LNCaP clone FGC (cell line): ENCODE results near the gene ZNF202.

ENCODE experiments used
- DNase-seq: peaks from one replicate; pipeline ENCODE4 v3.0.0-alpha.2; 2011; ENCODE audit warnings: low read depth
- H3K4me3 ChIP-seq: 2 replicates; pipeline ENCODE4 v1.5.1; 2011; ENCODE audit warnings: mild to moderate bottlenecking, low read depth, low read length, control low read depth
- TF ChIP-seq, protein P1 (sequence below): IDR thresholded peaks from 2 replicates; pipeline ENCODE4 v1.5.1; 2012; ENCODE audit warnings: mild to moderate bottlenecking; ENCODE audit not compliant: control insufficient read depth, insufficient read depth; ENCODE audit errors: extremely low read depth

ZNF202 gene

DNA sequence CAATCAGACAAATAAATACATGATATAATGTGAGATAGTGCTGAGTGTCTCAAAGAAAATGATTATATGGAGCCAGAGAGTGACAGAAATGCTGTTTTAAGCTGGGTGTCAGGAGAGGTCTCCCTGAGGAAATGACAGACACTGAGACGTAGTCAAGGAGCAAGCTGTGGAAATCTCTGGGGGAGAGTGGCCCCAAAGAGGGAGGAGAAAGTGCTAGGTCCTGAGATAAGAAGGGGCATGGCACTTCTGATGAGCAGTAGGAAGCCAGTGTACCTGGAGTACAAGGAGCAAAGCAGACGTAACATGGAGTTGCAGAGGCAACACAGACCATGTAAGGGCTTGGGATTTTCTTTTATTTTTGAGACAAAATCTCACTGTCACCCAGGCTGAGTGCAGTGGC is 38.8 kb downstream of the ZNF202 start:
- TF ChIP-seq, protein P1, sequence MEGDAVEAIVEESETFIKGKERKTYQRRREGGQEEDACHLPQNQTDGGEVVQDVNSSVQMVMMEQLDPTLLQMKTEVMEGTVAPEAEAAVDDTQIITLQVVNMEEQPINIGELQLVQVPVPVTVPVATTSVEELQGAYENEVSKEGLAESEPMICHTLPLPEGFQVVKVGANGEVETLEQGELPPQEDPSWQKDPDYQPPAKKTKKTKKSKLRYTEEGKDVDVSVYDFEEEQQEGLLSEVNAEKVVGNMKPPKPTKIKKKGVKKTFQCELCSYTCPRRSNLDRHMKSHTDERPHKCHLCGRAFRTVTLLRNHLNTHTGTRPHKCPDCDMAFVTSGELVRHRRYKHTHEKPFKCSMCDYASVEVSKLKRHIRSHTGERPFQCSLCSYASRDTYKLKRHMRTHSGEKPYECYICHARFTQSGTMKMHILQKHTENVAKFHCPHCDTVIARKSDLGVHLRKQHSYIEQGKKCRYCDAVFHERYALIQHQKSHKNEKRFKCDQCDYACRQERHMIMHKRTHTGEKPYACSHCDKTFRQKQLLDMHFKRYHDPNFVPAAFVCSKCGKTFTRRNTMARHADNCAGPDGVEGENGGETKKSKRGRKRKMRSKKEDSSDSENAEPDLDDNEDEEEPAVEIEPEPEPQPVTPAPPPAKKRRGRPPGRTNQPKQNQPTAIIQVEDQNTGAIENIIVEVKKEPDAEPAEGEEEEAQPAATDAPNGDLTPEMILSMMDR: no peak
- no peak for DNase-seq
- no peak overlapping the region for H3K4me3 ChIP-seq

DNA sequence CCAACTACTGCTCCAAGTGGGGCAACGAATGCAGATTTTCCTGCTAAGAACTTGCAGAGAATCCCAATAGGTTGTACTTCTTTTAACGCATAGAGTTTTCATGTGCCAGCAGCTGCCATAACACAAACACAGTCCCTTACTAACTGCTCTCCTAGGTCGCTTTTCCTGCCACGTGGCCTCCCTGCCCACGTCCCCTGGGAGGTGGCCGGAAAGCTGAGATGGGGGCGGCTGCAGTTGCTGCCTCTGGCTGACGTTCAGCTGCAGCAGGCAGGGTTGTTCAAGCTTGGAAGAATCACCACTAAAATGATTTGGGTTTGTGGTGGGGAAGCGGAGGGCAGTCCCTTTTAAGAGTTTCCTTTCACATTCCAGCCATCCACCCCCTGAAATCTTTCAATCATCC is 39.3 kb downstream of the ZNF202 start:
- no peak overlapping the region for H3K4me3 ChIP-seq
- DNase-seq: no peak
- TF ChIP-seq, protein P1: no peak

DNA sequence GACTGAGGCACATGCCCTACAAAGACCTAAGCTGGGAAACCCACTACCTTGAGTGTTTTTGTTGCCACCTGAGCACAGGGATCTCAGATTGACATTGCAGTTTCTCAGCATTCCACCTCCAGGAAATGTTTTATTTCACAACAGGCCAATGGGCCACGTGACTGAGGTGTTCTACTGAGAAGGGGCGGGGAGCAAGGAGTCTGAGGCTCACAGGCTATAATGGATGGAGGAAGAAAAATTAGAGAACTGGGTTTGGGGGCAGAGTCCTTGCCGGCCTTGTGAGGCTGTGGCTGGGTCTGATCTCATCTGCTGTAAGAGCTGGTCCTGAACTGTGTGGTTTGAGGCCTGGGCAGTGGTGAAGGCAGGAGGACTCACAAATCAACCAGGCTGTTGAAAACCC is 40.7 kb downstream of the ZNF202 start:
- TF ChIP-seq, protein P1: no peak
- no peak overlapping the region for H3K4me3 ChIP-seq
- no peak for DNase-seq

DNA sequence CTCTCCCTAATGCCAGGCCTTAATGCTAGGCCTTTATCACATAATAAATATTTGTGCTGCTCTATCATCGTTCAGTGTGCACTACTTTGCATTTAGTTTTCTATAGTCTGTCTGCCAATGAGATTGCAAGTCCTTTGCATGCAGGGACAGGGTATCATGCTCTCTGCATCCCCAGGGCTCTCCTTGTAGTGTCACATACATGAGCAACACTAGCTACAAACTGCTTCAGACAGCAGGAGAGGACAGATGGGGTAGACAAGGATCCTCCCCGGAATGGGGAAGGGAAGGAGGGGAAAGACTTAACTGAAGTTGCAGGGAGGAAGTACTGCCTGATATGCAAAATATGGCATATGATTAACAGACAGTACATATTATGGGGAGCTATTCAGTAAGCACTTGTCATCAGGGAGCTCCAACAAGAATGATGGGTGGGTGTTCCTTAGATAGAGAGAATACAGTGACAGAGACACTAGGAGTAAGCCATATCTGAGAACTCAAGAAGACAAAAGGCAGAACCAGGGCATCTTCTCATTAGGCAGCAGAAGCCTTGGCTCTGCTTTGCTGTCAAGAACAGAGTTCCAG is 42.8 kb downstream of the ZNF202 start:
- TF ChIP-seq, protein P1: no peak
- no peak for DNase-seq
- no peak overlapping the region for H3K4me3 ChIP-seq

DNA sequence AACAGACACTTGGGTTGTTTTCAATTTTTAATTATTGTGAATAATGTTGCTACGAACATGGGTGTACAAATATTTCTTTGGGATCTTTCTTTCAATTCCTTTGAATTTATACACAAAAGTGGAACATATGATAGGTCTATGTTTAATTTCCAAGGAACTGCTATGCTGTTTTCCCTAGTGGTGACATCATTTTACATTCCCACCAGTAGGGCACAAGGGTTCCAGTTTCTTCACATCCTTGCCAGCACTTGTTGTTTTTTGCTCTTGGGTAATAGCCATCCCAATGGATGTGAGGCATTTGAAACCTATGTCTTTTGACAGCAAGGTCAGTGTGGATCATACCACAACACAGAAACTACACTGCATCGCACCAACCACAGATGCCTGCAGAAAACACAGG is 45.3 kb downstream of the ZNF202 start:
- TF ChIP-seq, protein P1: no peak
- H3K4me3 ChIP-seq: no peak overlapping the region
- DNase-seq: no peak

DNA sequence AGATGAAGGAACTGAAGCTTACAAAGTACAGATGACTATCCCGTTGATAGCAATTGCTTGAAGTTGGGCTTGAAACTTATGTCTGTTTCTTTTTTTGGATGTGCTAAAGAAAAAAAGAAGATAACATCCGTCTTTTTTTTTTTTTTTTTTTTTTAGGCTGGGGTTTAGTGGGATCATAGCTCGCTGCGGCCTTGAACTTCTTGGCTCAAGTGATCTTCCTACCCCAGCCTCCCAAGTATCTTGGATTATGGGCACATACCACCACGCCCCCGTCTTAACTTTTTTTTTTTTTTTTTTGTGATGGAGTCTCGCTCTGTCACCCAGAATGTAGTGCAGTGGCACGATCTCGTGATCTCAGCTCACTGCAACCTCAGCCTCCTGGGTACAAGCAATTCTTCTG is 46.2 kb downstream of the ZNF202 start:
- TF ChIP-seq, protein P1: no peak
- DNase-seq: no peak
- H3K4me3 ChIP-seq: no peak overlapping the region

DNA sequence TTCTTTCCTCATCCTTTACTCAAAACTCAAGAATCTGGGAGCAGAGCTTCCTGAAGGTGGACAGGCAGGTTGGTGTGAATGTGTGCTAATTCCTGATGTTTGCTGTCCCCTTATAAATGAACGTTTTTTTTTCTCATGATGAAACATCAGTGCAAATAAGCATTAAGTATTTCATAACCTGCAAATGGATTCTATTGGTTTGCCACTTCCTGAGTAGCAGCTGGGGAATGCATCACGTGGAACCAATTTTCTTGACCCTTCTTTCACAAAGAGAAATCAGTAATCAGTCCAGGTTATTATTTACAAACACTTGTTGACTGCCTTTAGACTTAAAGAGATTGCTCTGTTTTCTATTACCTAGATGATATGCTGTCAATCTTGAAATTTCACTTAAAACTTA is 46.9 kb downstream of the ZNF202 start:
- no peak for DNase-seq
- H3K4me3 ChIP-seq: no peak overlapping the region
- TF ChIP-seq, protein P1: no peak
